HG03439 (cell line): ENCODE measurements around the gene CXCL17.

ENCODE experiments used
- ATAC-seq: cut with Tn5 transposase; IDR thresholded peaks from one replicate; pipeline ENCODE4 v1.9.1; 2021; ENCODE audit warnings: mild to moderate bottlenecking, moderate library complexity; ENCODE audit not compliant: unreplicated experiment

The CXCL17 gene

GRCh38 chr19:42424712-42425131, 18.0 kb downstream of the CXCL17 start:
- no peak for ATAC-seq

GRCh38 chr19:42424345-42424707, 18.4 kb downstream of the CXCL17 start:
- no peak for ATAC-seq

- peak; percentile 91 for ATAC-seq
Observed at GRCh38 chr19:42423462-42424344, 19.0 kb downstream of the CXCL17 start.

GRCh38 chr19:42422901-42423461, 19.8 kb downstream of the CXCL17 start:
- ATAC-seq, result peak; percentile 22

GRCh38 chr19:42422092-42422900, 20.4 kb downstream of the CXCL17 start:
- peak; percentile 2 for ATAC-seq

- no peak for ATAC-seq
Observed at GRCh38 chr19:42421591-42422031, 21.1 kb downstream of the CXCL17 start.

- no peak for ATAC-seq
Observed at GRCh38 chr19:42421101-42421500, 21.6 kb downstream of the CXCL17 start.

- ATAC-seq, result peak; percentile 35
Observed at GRCh38 chr19:42420055-42420544, 22.6 kb downstream of the CXCL17 start.

GRCh38 chr19:42419309-42419708, 23.4 kb downstream of the CXCL17 start:
- ATAC-seq, result no peak

- no peak for ATAC-seq
Observed at GRCh38 chr19:42412661-42413076, 30.1 kb downstream of the CXCL17 start.

- no peak for ATAC-seq
Observed at GRCh38 chr19:42412227-42412626, 30.5 kb downstream of the CXCL17 start.

GRCh38 chr19:42411581-42412178, 31.1 kb downstream of the CXCL17 start:
- ATAC-seq, result no peak

- no peak for ATAC-seq
Observed at GRCh38 chr19:42410371-42410770, 32.4 kb downstream of the CXCL17 start.

GRCh38 chr19:42409477-42409876, 33.3 kb downstream of the CXCL17 start:
- ATAC-seq, result no peak

GRCh38 chr19:42407816-42408175, 35.0 kb downstream of the CXCL17 start:
- ATAC-seq, result no peak

- no peak for ATAC-seq
Observed at GRCh38 chr19:42407085-42407815, 35.5 kb downstream of the CXCL17 start.

GRCh38 chr19:42406111-42406510, 36.6 kb downstream of the CXCL17 start:
- no peak for ATAC-seq

GRCh38 chr19:42403586-42403985, 39.2 kb downstream of the CXCL17 start:
- no peak for ATAC-seq

- no peak for ATAC-seq
Observed at GRCh38 chr19:42402376-42403116, 40.2 kb downstream of the CXCL17 start.
